ENCODE data around the gene SLC25A25.

SLC25A25 gene

GRCh38 chr9:128146591-128147120 is 78.6 kb downstream of the SLC25A25 start:
- H3K36me3 ChIP-seq: no peaks in the 10 kb centered on the region
- peaks cover 98 to 99% of the 10 kb centered on the region in 2 experiments for H3K4me1 ChIP-seq (ENCODE audit: control insufficient read depth in 1 of 2, insufficient read depth in 1 of 2, low read depth in 1 of 2, low read length in 1 of 2)
- TF ChIP-seq CTCF (IDR thresholded peaks at IDR 0.05): no peak
- H3K27ac ChIP-seq: peak overlapping the region; percentile 85
- H3K9me3 ChIP-seq: no peaks in the 10 kb centered on the region
- H3K27me3 ChIP-seq: no peaks in the 10 kb centered on the region
- H3K4me3 ChIP-seq (ENCODE audit: low read depth in 1 of 2, low read length in 1 of 2): no peak overlapping the region

GRCh38 chr9:128148509-128149000 is 80.5 kb downstream of the SLC25A25 start:
- peaks cover 97 to 100% of the 10 kb centered on the region in 2 experiments for H3K4me1 ChIP-seq (ENCODE audit: control insufficient read depth in 1 of 2, insufficient read depth in 1 of 2, low read depth in 1 of 2, low read length in 1 of 2)
- no peaks in the 10 kb centered on the region for H3K27me3 ChIP-seq
- no peaks in the 10 kb centered on the region for H3K36me3 ChIP-seq
- H3K4me3 ChIP-seq (ENCODE audit: low read depth in 1 of 2, low read length in 1 of 2): peak overlapping the region; percentile 11 to 46
- TF ChIP-seq CTCF (IDR thresholded peaks at IDR 0.05): no peak
- H3K27ac ChIP-seq: peak overlapping the region; percentile 82
- no peaks in the 10 kb centered on the region for H3K9me3 ChIP-seq

GRCh38 chr9:128149001-128149701 is 81.1 kb downstream of the SLC25A25 start, which contains the start of gene LCN2:
TSS of gene LCN2 (plus strand) at chr9:128149453. CDS start at chr9:128149526, 73 bp downstream.
- no peak for TF ChIP-seq CTCF (IDR thresholded peaks at IDR 0.05)
- peak within 1 kb of the TSS; percentile 11 to 46 for H3K4me3 ChIP-seq (ENCODE audit: low read depth in 1 of 2, low read length in 1 of 2)
- H3K4me1 ChIP-seq (ENCODE audit: control insufficient read depth in 1 of 2, insufficient read depth in 1 of 2, low read depth in 1 of 2, low read length in 1 of 2): peaks cover 91 to 96% of the 10 kb centered on the region in 2 experiments
- no peaks in the 10 kb centered on the region for H3K9me3 ChIP-seq
- peak within 1 kb of the TSS; percentile 82 for H3K27ac ChIP-seq
- H3K27me3 ChIP-seq: no peaks in the 10 kb centered on the region
- no peaks in the 10 kb centered on the region for H3K36me3 ChIP-seq

GRCh38 chr9:128149951-128150593 is 82.0 kb downstream of the SLC25A25 start:
- peaks cover 82 to 87% of the 10 kb centered on the region in 2 experiments for H3K4me1 ChIP-seq (ENCODE audit: control insufficient read depth in 1 of 2, insufficient read depth in 1 of 2, low read depth in 1 of 2, low read length in 1 of 2)
- H3K4me3 ChIP-seq (ENCODE audit: low read depth in 1 of 2, low read length in 1 of 2): peak overlapping the region; percentile 11 to 46
- no peaks in the 10 kb centered on the region for H3K9me3 ChIP-seq
- no peak for TF ChIP-seq CTCF (IDR thresholded peaks at IDR 0.05)
- no peaks in the 10 kb centered on the region for H3K36me3 ChIP-seq
- H3K27me3 ChIP-seq: no peaks in the 10 kb centered on the region
- H3K27ac ChIP-seq: peak overlapping the region; percentile 82

- H3K27me3 ChIP-seq: no peaks in the 10 kb centered on the region
Measured at GRCh38 chr9:128150594-128151308, 82.7 kb downstream of the SLC25A25 start.

More at GRCh38 chr9:128150594-128151308, 82.7 kb downstream of the SLC25A25 start:
- TF ChIP-seq CTCF (IDR thresholded peaks at IDR 0.05): peak; percentile 15
- peak overlapping the region; percentile 11 to 46 for H3K4me3 ChIP-seq (ENCODE audit: low read depth in 1 of 2, low read length in 1 of 2)
- H3K4me1 ChIP-seq (ENCODE audit: control insufficient read depth in 1 of 2, insufficient read depth in 1 of 2, low read depth in 1 of 2, low read length in 1 of 2): peaks cover 75 to 80% of the 10 kb centered on the region in 2 experiments
- peak overlapping the region; percentile 82 for H3K27ac ChIP-seq
- no peaks in the 10 kb centered on the region for H3K9me3 ChIP-seq
- H3K36me3 ChIP-seq: no peaks in the 10 kb centered on the region

Measured in neutrophil (primary cell).